Neural cell (in vitro differentiated cells): ENCODE results near the gene COL13A1.

ENCODE experiments used
- CTCF ChIP-seq: fragments of 450-650 bp; IDR thresholded peaks from 2 replicates; pipeline ENCODE4 v1.5.1; 2014; ENCODE audit warnings: antibody characterized with exemption, mild to moderate bottlenecking, moderate library complexity; ENCODE audit not compliant: poor library complexity, severe bottlenecking
- EP300 ChIP-seq: fragments of 450-650 bp; conservative IDR thresholded peaks from 2 replicates; pipeline ENCODE4 v1.6.1; 2014; ENCODE audit warnings: antibody characterized with exemption, mild to moderate bottlenecking, moderate library complexity; ENCODE audit not compliant: poor library complexity, severe bottlenecking
- EZH2 ChIP-seq: fragments of 200-600, 300-800 bp; shearing (Covaris generic), sonication (generic); IDR thresholded peaks from 2 replicates; pipeline ENCODE4 v1.6.1; 2014; ENCODE audit warnings: antibody characterized with exemption, low read length, borderline replicate concordance, mild to moderate bottlenecking; ENCODE audit not compliant: insufficient read depth, poor library complexity, severe bottlenecking
- MXI1 ChIP-seq: fragments of 450-650 bp; conservative IDR thresholded peaks from 2 replicates; pipeline ENCODE4 v1.6.1; 2014; ENCODE audit warnings: antibody characterized with exemption, mild to moderate bottlenecking; ENCODE audit not compliant: poor library complexity, severe bottlenecking
- POLR2AphosphoS5 ChIP-seq: IDR thresholded peaks from 2 replicates; pipeline ENCODE4 v1.6.1; 2012
- RAD21 ChIP-seq: fragments of 450-650 bp; conservative IDR thresholded peaks from 2 replicates; pipeline ENCODE4 v1.6.1; 2014; ENCODE audit warnings: antibody characterized with exemption, mild to moderate bottlenecking, moderate library complexity
- REST ChIP-seq: IDR thresholded peaks from 2 replicates; pipeline ENCODE4 v1.6.1; 2012; ENCODE audit warnings: borderline replicate concordance
- SMC3 ChIP-seq: fragments of 450-650 bp; conservative IDR thresholded peaks from 2 replicates; pipeline ENCODE4 v1.6.1; 2014; ENCODE audit warnings: antibody characterized with exemption, mild to moderate bottlenecking, moderate library complexity; ENCODE audit not compliant: poor library complexity

- TF ChIP-seq RAD21 (no peak), CTCF (no peak), MXI1 (no peak), EZH2 (no peak), REST (no peak), EP300 (no peak), POLR2AphosphoS5 (no peak), SMC3 (no peak)
Measured at GRCh38 chr10:69875856-69876255, 74.2 kb downstream of the COL13A1 start.
